Measurements from ENCODE around the gene GLI2.

GLI2 gene

DNA sequence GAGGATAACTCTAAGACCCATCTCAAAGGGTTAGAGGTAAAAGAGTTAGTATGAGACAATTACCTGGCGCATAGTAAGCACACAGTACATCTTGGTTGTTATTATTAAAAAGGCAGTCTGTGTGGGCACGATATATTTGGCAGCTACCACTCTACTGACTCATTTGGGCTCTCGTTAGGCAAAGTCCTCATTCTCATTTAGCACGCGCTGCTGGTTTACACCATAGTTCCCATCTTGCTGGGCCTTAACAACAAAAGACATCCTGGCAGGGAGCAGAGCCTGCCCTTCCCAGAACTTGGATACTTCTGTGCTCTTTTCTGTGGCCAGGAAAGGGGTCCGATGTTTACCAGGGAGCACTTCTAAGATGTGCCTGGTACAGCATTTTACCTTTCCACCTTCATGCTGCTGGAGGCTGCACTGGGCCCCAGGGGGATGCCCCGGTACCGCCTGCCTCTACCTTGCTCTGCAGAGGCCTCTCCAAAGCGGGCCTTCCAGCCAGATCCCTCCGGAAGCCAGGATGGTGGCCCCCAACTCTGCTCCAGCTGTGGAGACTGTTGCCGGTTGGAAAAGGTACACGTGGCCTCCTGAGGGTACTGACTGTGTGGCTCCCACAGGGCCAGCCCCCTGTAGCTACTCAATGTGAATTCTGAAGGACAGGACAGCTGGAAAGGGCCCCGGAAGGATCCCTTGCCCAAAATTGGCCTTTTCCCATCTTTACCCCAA, 15.0 kb downstream of the GLI2 start:
- no peak for TF ChIP-seq TCF12 (IDR thresholded peaks at IDR 0.05; ENCODE audit: low read depth)
- TF ChIP-seq, protein P1, sequence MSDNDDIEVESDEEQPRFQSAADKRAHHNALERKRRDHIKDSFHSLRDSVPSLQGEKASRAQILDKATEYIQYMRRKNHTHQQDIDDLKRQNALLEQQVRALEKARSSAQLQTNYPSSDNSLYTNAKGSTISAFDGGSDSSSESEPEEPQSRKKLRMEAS (IDR thresholded peaks at IDR 0.05) = no peak
- no peak for TF ChIP-seq NFIC (IDR thresholded peaks at IDR 0.05)
- TF ChIP-seq EP300 (IDR thresholded peaks at IDR 0.05; ENCODE audit: borderline replicate concordance) = no peak
- TF ChIP-seq, protein P2, sequence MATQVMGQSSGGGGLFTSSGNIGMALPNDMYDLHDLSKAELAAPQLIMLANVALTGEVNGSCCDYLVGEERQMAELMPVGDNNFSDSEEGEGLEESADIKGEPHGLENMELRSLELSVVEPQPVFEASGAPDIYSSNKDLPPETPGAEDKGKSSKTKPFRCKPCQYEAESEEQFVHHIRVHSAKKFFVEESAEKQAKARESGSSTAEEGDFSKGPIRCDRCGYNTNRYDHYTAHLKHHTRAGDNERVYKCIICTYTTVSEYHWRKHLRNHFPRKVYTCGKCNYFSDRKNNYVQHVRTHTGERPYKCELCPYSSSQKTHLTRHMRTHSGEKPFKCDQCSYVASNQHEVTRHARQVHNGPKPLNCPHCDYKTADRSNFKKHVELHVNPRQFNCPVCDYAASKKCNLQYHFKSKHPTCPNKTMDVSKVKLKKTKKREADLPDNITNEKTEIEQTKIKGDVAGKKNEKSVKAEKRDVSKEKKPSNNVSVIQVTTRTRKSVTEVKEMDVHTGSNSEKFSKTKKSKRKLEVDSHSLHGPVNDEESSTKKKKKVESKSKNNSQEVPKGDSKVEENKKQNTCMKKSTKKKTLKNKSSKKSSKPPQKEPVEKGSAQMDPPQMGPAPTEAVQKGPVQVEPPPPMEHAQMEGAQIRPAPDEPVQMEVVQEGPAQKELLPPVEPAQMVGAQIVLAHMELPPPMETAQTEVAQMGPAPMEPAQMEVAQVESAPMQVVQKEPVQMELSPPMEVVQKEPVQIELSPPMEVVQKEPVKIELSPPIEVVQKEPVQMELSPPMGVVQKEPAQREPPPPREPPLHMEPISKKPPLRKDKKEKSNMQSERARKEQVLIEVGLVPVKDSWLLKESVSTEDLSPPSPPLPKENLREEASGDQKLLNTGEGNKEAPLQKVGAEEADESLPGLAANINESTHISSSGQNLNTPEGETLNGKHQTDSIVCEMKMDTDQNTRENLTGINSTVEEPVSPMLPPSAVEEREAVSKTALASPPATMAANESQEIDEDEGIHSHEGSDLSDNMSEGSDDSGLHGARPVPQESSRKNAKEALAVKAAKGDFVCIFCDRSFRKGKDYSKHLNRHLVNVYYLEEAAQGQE (IDR thresholded peaks at IDR 0.05; ENCODE audit: low read depth) = no peak
- no peak for TF ChIP-seq TEAD4 (IDR thresholded peaks at IDR 0.05)
- TF ChIP-seq FOXM1 (IDR thresholded peaks at IDR 0.05; ENCODE audit: borderline replicate concordance, low read depth) = no peak
- no peak for TF ChIP-seq EGR1 (IDR thresholded peaks at IDR 0.05)
- TF ChIP-seq CEBPB (IDR thresholded peaks at IDR 0.05) = no peak
- TF ChIP-seq ZBTB7A (IDR thresholded peaks at IDR 0.05; ENCODE audit: low read depth) = no peak
- no peak for TF ChIP-seq YY1 (IDR thresholded peaks at IDR 0.05; ENCODE audit: low read depth)
- no peak for TF ChIP-seq RAD21 (IDR thresholded peaks at IDR 0.05; ENCODE audit: low read depth)
- TF ChIP-seq, protein P3, sequence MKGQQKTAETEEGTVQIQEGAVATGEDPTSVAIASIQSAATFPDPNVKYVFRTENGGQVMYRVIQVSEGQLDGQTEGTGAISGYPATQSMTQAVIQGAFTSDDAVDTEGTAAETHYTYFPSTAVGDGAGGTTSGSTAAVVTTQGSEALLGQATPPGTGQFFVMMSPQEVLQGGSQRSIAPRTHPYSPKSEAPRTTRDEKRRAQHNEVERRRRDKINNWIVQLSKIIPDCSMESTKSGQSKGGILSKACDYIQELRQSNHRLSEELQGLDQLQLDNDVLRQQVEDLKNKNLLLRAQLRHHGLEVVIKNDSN (IDR thresholded peaks at IDR 0.05) = no peak
- no peak for TF ChIP-seq TAF1 (IDR thresholded peaks at IDR 0.05; ENCODE audit: low read depth)
- no peak for TF ChIP-seq CREB1 (IDR thresholded peaks at IDR 0.05; ENCODE audit: low read depth)

DNA sequence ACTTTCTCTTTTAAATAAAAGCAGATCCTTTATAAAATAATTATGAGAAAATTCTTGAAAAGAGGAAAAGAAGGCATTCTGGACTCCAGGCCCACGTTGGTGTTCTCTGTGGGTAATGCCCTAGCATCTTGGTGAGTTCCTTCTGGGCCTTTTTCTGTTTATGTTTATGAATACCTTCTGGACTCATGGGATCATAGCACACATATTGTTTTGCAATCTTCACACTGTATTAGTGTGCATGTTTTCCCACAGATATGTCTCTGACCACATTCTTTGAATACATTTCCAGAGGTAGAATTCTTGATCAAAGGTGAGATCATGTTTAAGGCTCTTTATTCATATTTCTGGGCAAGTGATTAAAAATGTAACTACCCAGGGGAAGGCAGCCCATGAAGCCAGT, 15.9 kb downstream of the GLI2 start:
- no peak for TF ChIP-seq NFIC (IDR thresholded peaks at IDR 0.05)
- no peak for TF ChIP-seq RAD21 (IDR thresholded peaks at IDR 0.05; ENCODE audit: low read depth)
- TF ChIP-seq TCF12 (IDR thresholded peaks at IDR 0.05; ENCODE audit: low read depth) = no peak
- no peak for TF ChIP-seq CREB1 (IDR thresholded peaks at IDR 0.05; ENCODE audit: low read depth)
- TF ChIP-seq EP300 (IDR thresholded peaks at IDR 0.05; ENCODE audit: borderline replicate concordance) = no peak
- TF ChIP-seq TAF1 (IDR thresholded peaks at IDR 0.05; ENCODE audit: low read depth) = no peak
- TF ChIP-seq, protein P3 (IDR thresholded peaks at IDR 0.05) = no peak
- no peak for TF ChIP-seq EGR1 (IDR thresholded peaks at IDR 0.05)
- TF ChIP-seq, protein P2 (IDR thresholded peaks at IDR 0.05; ENCODE audit: low read depth) = no peak
- TF ChIP-seq FOXM1 (IDR thresholded peaks at IDR 0.05; ENCODE audit: borderline replicate concordance, low read depth) = no peak
- TF ChIP-seq TEAD4 (IDR thresholded peaks at IDR 0.05) = no peak
- TF ChIP-seq YY1 (IDR thresholded peaks at IDR 0.05; ENCODE audit: low read depth) = no peak
- TF ChIP-seq CEBPB (IDR thresholded peaks at IDR 0.05) = no peak
- TF ChIP-seq, protein P1 (IDR thresholded peaks at IDR 0.05) = no peak
- TF ChIP-seq ZBTB7A (IDR thresholded peaks at IDR 0.05; ENCODE audit: low read depth) = no peak

DNA sequence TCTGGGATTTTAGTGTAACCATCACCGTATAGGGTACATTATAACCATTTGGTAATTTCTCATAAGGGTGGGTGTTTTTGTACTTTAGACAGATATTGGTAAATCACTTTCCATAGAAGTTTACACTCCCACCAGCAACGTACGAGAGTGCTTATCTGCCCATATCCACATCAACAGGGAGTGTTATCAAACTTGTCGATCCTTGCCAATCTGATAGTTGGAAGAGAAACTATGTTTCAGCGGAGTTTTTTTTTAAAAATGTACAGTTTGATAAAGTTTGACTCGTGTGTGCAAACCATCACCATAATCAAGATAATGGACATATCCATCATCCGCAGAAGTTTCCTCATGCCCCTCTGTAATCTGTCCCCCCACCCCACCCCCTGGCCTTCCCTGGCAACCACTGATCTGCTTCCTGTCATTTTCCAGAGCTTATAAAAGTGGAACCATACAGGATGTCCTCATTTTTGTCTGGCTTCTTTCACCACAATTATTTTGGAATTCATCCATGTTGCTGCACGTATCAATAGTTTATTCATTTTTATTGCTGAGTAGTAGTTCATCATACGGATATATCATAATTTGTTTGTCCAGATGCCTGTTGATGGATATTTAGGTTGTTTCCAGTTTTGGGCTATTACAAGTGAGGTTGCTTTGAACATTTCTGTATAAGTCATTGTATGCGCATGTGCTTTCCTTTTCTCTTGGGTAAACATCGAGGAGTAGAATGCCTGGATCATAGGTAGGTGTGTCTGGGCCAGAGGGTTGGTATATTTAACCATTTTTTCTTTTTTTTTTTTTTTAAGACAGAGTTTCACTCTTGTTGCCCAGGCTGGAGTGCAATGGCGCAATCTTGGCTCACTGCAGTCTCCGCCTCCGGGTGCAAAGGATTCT, 18.6 kb downstream of the GLI2 start:
- TF ChIP-seq ZBTB7A (IDR thresholded peaks at IDR 0.05; ENCODE audit: low read depth) = no peak
- TF ChIP-seq YY1 (IDR thresholded peaks at IDR 0.05; ENCODE audit: low read depth) = no peak
- no peak for TF ChIP-seq EP300 (IDR thresholded peaks at IDR 0.05; ENCODE audit: borderline replicate concordance)
- TF ChIP-seq RAD21 (IDR thresholded peaks at IDR 0.05; ENCODE audit: low read depth) = no peak
- TF ChIP-seq TEAD4 (IDR thresholded peaks at IDR 0.05) = no peak
- no peak for TF ChIP-seq EGR1 (IDR thresholded peaks at IDR 0.05)
- no peak for TF ChIP-seq CREB1 (IDR thresholded peaks at IDR 0.05; ENCODE audit: low read depth)
- no peak for TF ChIP-seq CEBPB (IDR thresholded peaks at IDR 0.05)
- TF ChIP-seq, protein P3 (IDR thresholded peaks at IDR 0.05) = no peak
- TF ChIP-seq, protein P2 (IDR thresholded peaks at IDR 0.05; ENCODE audit: low read depth) = no peak
- TF ChIP-seq TAF1 (IDR thresholded peaks at IDR 0.05; ENCODE audit: low read depth) = no peak
- no peak for TF ChIP-seq TCF12 (IDR thresholded peaks at IDR 0.05; ENCODE audit: low read depth)
